SU-DHL-6 (cell line): ENCODE results near the gene CX3CL1.

Experiments
- H2AFZ ChIP-seq: fragments of 200-600 bp; sonication (generic); 2 replicates; pipeline ENCODE4 v1.6.1; 2014; ENCODE audit warnings: low read depth, mild to moderate bottlenecking, moderate library complexity, mixed read lengths, antibody characterized with exemption, low read length; ENCODE audit not compliant: severe bottlenecking
- H3F3A ChIP-seq: fragments of 200-600 bp; shearing (Covaris generic); 2 replicates; pipeline ENCODE4 v1.6.0; 2016; ENCODE audit warnings: antibody characterized with exemption, mild to moderate bottlenecking; ENCODE audit not compliant: insufficient read depth
- H3K27ac ChIP-seq: fragments of 200-600 bp; sonication (generic); 2 replicates; pipeline ENCODE4 v1.5.1; 2016; ENCODE audit warnings: low read depth, mild to moderate bottlenecking, low read length, moderate library complexity, mixed read lengths
- H3K27me3 ChIP-seq: fragments of 200-600 bp; sonication (generic), shearing (Covaris generic); 2 replicates; pipeline ENCODE4 v1.6.0; 2014; ENCODE audit warnings: mild to moderate bottlenecking, low read length
- H3K36me3 ChIP-seq: fragments of 200-600 bp; sonication (generic); 2 replicates; pipeline ENCODE4 v1.6.1; 2014; ENCODE audit warnings: mild to moderate bottlenecking, low read length, mixed read lengths
- H3K4me2 ChIP-seq: fragments of 300-600, 200-600 bp; shearing (Covaris generic), sonication (generic); 2 replicates; pipeline ENCODE4 v1.6.0; 2014; ENCODE audit warnings: low read length, low read depth, mild to moderate bottlenecking; ENCODE audit not compliant: poor library complexity, severe bottlenecking
- H3K4me3 ChIP-seq: fragments of 200-600 bp; sonication (generic); 2 replicates; pipeline ENCODE4 v1.5.1; 2014; ENCODE audit warnings: antibody characterized with exemption, low read length, mild to moderate bottlenecking, mixed read lengths; ENCODE audit not compliant: insufficient read depth, poor library complexity, severe bottlenecking
- H3K79me2 ChIP-seq: fragments of 200-600 bp; sonication (generic); 2 replicates; pipeline ENCODE4 v1.6.1; 2014; ENCODE audit warnings: mild to moderate bottlenecking, low read length, moderate library complexity; ENCODE audit not compliant: insufficient read depth
- H3K9ac ChIP-seq: fragments of 200-600 bp; sonication (generic); 2 replicates; pipeline ENCODE4 v1.7.0; 2014; ENCODE audit warnings: mild to moderate bottlenecking, low read length
- H3K9me2 ChIP-seq: fragments of 200-600 bp; sonication (generic); replicated peaks from 2 replicates; pipeline ENCODE4 v1.6.1; 2014; ENCODE audit warnings: low read length; ENCODE audit not compliant: insufficient read depth
- H3K9me3 ChIP-seq: fragments of 200-600 bp; sonication (generic); 2 replicates; pipeline ENCODE4 v1.6.1; 2014; ENCODE audit warnings: low read length, mixed read lengths; ENCODE audit not compliant: insufficient read depth
- H4K20me1 ChIP-seq: fragments of 200-600 bp; sonication (generic); 2 replicates; pipeline ENCODE4 v1.6.1; 2014; ENCODE audit warnings: low read depth, mild to moderate bottlenecking, antibody characterized with exemption, low read length, moderate library complexity, mixed read lengths
- EZH2phosphoT487 ChIP-seq: fragments of 200-600 bp; sonication (generic), shearing (Covaris generic); conservative IDR thresholded peaks from 2 replicates; pipeline ENCODE4 v1.6.1; 2018; ENCODE audit warnings: mild to moderate bottlenecking, antibody characterized with exemption, low read length, moderate library complexity, mixed read lengths
- TF ChIP-seq, protein P1 (sequence below): fragments of 200-600 bp; sonication (generic); IDR thresholded peaks from one replicate; pipeline ENCODE4 v1.5.1; 2017; ENCODE audit warnings: antibody characterized with exemption, mild to moderate bottlenecking, low read length, moderate library complexity; ENCODE audit not compliant: insufficient read depth, poor library complexity, severe bottlenecking

The CX3CL1 gene

GRCh38 chr16:57423152-57423551 lies 50.9 kb downstream of the CX3CL1 start:
- no peak overlapping the region for H2AFZ ChIP-seq
- no peak overlapping the region for H3K4me2 ChIP-seq
- H3K4me3 ChIP-seq: no peak overlapping the region
- no peaks in the 10 kb centered on the region for H3K79me2 ChIP-seq
- H3K9ac ChIP-seq: no peak overlapping the region
- H3K9me2 ChIP-seq: no peaks in the 10 kb centered on the region
- no peaks in the 10 kb centered on the region for H3K27me3 ChIP-seq
- no peaks in the 10 kb centered on the region for H4K20me1 ChIP-seq
- TF ChIP-seq EZH2phosphoT487: no peak
- TF ChIP-seq, protein P1, sequence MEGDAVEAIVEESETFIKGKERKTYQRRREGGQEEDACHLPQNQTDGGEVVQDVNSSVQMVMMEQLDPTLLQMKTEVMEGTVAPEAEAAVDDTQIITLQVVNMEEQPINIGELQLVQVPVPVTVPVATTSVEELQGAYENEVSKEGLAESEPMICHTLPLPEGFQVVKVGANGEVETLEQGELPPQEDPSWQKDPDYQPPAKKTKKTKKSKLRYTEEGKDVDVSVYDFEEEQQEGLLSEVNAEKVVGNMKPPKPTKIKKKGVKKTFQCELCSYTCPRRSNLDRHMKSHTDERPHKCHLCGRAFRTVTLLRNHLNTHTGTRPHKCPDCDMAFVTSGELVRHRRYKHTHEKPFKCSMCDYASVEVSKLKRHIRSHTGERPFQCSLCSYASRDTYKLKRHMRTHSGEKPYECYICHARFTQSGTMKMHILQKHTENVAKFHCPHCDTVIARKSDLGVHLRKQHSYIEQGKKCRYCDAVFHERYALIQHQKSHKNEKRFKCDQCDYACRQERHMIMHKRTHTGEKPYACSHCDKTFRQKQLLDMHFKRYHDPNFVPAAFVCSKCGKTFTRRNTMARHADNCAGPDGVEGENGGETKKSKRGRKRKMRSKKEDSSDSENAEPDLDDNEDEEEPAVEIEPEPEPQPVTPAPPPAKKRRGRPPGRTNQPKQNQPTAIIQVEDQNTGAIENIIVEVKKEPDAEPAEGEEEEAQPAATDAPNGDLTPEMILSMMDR: no peak
- H3F3A ChIP-seq: no peaks in the 10 kb centered on the region
- H3K36me3 ChIP-seq: no peaks in the 10 kb centered on the region
- no peaks in the 10 kb centered on the region for H3K9me3 ChIP-seq
- no peak overlapping the region for H3K27ac ChIP-seq

- Histone ChIP-seq H3K27me3 (no peaks in the 10 kb centered on the region), H3K9ac (no peak overlapping the region), H3K9me2 (no peaks in the 10 kb centered on the region), H3K79me2 (no peaks in the 10 kb centered on the region), H2AFZ (no peak overlapping the region), H3K9me3 (no peaks in the 10 kb centered on the region), H3K36me3 (no peaks in the 10 kb centered on the region), H4K20me1 (no peaks in the 10 kb centered on the region), H3K4me3 (no peak overlapping the region), H3F3A (no peaks in the 10 kb centered on the region), H3K27ac (no peak overlapping the region), H3K4me2 (no peak overlapping the region)
- TF ChIP-seq, protein P1: no peak
- no peak for TF ChIP-seq EZH2phosphoT487
Measured at GRCh38 chr16:57424583-57424982, 52.3 kb downstream of the CX3CL1 start.

- TF ChIP-seq, protein P1: no peak
- no peak for TF ChIP-seq EZH2phosphoT487
- H3K27ac ChIP-seq: no peak overlapping the region
- no peak overlapping the region for H3K4me3 ChIP-seq
- no peak overlapping the region for H3K4me2 ChIP-seq
- no peak overlapping the region for H2AFZ ChIP-seq
- no peaks in the 10 kb centered on the region for H3K9me3 ChIP-seq
- H3K9me2 ChIP-seq: no peaks in the 10 kb centered on the region
- no peaks in the 10 kb centered on the region for H3K79me2 ChIP-seq
- H3F3A ChIP-seq: no peaks in the 10 kb centered on the region
- no peak overlapping the region for H3K9ac ChIP-seq
- H3K27me3 ChIP-seq: no peaks in the 10 kb centered on the region
- no peaks in the 10 kb centered on the region for H4K20me1 ChIP-seq
- H3K36me3 ChIP-seq: peaks cover 8% of the 10 kb centered on the region
Measured at GRCh38 chr16:57426356-57426755, 54.1 kb downstream of the CX3CL1 start.

GRCh38 chr16:57427307-57427706 lies 55.0 kb downstream of the CX3CL1 start:
- Histone ChIP-seq H3K9me2 (no peaks in the 10 kb centered on the region), H3K27me3 (no peaks in the 10 kb centered on the region), H2AFZ (no peak overlapping the region), H3K27ac (no peak overlapping the region), H3K4me2 (no peak overlapping the region), H3K9ac (no peak overlapping the region), H3K79me2 (no peaks in the 10 kb centered on the region), H4K20me1 (no peaks in the 10 kb centered on the region), H3K4me3 (no peak overlapping the region), H3K36me3 (peaks cover 8% of the 10 kb centered on the region), H3K9me3 (no peaks in the 10 kb centered on the region), H3F3A (no peaks in the 10 kb centered on the region)
- no peak for TF ChIP-seq EZH2phosphoT487
- TF ChIP-seq, protein P1: no peak
